GM19395 (cell line): ENCODE data around the gene USP53.
"Not testable (repeated sequence)": the region's sequence is repeated elsewhere in the genome, so short reads cannot be mapped to it uniquely, and the experiment has no call there.

Experiments used
- ATAC-seq: cut with Tn5 transposase; IDR thresholded peaks from one replicate; pipeline ENCODE4 v1.9.1; 2021; ENCODE audit warnings: mild to moderate bottlenecking, moderate library complexity; ENCODE audit not compliant: unreplicated experiment

Gene USP53

DNA sequence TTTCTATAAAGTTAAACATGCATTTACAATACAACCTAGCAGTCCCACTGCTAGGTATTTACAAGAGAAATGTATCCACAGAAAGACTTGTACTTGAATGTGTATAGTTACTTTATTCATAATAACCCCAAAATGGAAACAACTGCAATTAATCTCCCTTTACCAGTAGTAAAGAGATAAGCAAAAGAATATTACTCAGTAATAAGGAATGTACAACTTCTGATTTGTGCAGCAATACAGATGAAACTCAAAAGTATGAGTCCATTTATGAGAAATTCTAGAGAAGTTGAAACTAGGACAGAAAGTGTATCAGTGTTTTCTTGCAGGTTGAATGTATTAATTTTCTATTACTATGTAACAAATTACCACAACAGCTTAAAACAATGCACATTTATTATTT is 15.2 kb downstream of the USP53 start:
- ATAC-seq, result no peak

- no peak for ATAC-seq
Measured at GRCh38 chr4:119228406-119228805, 15.9 kb downstream of the USP53 start.

DNA sequence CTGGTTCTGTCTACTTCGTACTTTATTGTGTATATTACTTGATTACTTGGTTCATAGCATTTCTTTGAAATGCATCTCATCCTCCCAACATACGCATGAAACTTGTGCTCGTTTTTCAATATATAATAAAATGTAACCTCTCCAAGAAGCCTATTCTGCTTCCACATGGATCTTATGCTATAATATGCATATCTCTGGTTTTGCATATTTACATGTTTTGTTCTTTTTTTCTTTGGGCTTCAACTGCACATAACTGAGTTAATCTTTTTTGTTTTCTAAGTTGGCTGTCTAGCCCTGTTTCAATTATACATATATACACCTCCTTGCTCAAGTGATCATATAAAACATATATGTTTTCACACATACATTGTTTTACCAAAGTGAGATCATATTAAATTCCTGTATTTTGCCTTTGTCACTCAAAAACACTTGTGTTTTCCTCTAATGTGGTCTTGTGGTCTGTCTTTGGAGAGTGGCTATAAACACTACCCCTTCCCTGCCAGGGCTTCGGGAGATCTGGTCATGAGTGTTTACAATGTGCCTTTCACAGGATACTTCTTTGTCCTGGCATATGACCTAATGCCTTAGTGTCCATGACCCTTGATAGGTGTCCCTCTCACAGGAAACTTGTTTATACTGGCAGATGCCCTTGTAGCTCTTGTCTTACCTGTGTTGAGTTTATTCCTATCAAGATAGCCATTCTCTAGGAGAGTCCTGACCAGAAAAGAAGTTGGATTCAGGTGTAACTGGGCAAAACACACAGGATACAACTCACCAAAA is 17.6 kb downstream of the USP53 start:
- no peak for ATAC-seq

- no peak for ATAC-seq
Measured at GRCh38 chr4:119231491-119231890, 19.0 kb downstream of the USP53 start.

- ATAC-seq, result no peak
Measured at GRCh38 chr4:119232286-119232685, 19.8 kb downstream of the USP53 start.

DNA sequence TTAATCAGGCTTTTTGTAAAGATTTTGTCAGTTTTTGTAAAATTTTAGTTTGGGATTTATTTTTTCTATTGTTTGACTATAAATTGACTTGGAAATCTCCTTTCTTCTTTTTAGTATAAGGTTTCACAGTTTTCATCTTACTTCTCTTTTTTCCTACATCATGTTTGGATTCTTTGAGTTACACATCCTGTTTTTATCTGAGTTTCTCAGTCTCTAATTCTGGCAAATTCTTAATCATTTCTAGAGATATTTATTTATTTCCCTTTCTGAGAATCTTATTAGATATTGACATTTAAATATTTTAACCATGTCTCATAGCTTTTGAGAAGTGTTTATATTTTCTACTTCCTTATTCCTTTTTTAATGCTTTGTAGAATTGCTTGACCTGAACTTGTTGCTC is 20.7 kb downstream of the USP53 start:
- ATAC-seq, result no peak

GRCh38 chr4:119233750-119234149 is 21.2 kb downstream of the USP53 start:
- ATAC-seq, result no peak

GRCh38 chr4:119237201-119237600 is 24.7 kb downstream of the USP53 start:
- no peak for ATAC-seq

DNA sequence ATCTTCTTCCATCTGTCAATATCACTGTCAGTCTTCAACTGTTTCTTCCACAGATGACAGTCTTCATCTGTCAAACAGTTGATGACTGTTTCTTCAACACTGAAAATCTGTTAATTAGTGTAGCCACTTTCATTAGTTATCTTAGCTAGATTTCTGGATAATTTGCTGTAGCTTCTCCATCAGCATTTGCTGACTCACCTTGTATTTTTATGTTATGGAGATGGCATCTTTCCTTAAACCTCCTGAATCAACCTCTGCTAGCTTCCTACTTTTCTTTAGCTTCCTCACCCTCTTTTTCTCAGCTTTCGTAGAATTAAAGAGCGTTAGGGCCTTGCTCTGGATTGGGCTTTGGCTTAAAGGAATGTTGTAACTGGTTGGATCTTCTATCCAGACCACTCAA is 25.1 kb downstream of the USP53 start:
- ATAC-seq, result no peak

DNA sequence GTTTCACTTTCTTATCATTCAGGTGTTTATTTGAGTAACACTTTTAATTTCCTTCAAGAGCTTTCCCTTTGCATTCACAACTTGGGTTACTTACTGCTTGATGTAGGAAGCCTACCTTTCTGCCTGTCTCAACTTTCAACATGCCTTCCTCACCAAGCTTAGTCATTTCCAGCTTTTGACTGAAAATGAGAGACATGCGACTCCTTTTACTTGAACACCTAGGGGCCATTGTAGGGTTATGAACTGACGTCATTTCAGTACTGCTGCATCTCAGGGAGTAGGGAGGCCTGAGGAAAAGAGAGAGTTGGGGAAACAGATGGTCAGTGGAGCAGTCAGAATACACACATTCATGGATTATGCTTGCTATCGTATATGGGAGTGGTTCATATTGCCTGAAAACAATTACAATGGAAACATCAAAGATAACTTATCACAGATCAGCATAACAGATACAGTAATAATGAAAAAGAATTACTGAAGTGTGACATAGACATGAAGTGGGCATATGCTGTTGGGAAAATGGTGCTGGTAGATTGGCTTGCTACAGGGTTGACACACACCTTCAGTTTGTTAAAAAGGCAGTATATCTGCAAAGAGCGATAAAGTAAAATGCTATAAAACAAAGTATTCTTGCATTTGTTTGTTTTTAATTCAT is 25.7 kb downstream of the USP53 start:
- ATAC-seq, result peak; percentile 99

GRCh38 chr4:119240128-119240527 is 27.6 kb downstream of the USP53 start:
- ATAC-seq, result no peak

- no peak for ATAC-seq
Measured at GRCh38 chr4:119240568-119240967, 28.1 kb downstream of the USP53 start.

DNA sequence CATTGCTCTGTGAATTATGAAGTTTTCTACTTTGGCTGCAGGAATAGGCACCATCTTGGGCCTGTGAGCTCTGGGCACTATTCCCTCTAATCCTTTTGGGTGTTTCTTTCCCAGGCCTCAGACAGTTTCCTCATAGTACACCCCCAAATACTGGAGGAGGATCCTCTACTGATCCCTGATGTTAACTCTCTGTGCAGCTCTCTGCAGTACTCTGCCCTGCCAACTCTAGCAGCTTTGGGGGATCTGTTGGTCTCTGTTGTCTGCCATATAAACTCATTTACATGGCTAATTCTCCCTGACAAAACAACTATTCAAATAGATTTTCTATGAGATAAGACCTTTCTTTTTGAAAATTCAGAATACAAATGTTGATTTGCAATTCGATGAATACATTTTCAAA is 29.9 kb downstream of the USP53 start:
- no peak for ATAC-seq

DNA sequence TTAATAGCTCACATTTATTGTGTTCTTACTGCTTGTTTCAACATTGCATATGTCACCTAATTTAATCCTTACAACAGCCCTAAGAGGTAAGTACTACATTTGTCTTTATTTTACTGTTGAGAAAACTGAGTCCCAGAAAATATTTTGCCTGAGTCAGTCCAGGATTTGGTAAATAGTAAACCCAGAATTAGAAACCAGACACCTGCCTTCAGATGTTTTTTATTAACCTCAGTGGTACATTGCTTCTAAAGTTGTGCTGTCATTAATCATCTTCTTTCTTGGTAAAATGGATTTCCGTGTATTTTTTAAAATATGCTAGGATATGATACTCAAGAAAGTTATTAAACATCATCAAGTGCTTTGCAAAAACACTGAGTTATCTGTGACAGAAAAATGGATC is 31.4 kb downstream of the USP53 start:
- ATAC-seq, result no peak

DNA sequence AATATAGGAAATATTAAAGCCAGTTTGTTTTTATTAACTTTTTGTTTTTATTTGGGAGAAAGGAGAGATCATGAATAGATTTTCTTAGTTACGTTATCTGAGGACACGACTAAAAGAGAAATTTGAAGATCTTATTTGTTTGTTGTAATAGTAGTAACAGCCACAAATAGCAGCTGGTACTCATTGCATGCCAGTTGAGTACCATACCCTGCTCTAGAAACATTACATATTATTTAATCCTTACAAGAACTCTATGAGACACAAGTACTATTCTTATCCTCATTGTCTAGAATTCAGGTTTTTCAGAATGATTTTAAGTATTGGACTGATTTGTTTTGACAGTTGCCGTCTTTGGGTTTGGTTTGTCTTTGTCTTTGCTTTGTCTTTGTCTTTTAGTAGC is 31.8 kb downstream of the USP53 start:
- no peak for ATAC-seq

GRCh38 chr4:119244832-119245231 is 32.3 kb downstream of the USP53 start:
- no peak for ATAC-seq

DNA sequence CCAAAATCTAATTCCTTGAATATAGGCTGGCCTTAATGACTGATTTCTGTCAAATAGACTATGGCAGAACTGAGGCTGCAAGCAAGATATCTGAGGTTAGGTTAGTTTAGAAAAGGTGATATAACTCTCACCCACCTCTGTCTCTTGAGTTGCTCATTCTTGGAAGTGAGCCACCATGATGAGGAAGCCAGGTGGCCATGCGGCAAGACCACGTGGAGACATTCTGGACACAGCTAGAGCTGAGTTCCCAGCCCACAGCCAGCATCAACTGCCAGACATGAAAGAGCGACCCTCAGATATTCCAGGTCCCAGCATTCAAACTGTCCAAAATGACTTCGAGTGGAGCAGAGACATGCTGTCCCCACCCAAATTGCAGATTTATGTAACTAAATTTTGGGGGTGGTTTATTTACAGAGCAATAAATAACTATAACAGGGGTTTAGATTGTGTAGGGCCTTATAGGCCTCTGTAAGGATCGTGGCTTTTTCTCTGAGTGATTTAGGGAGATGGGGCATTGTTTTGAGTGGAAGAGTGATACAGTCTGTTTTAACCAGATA is 33.7 kb downstream of the USP53 start:
- no peak for ATAC-seq

GRCh38 chr4:119251037-119251436 is 38.5 kb downstream of the USP53 start:
- not testable (repeated sequence) for ATAC-seq

DNA sequence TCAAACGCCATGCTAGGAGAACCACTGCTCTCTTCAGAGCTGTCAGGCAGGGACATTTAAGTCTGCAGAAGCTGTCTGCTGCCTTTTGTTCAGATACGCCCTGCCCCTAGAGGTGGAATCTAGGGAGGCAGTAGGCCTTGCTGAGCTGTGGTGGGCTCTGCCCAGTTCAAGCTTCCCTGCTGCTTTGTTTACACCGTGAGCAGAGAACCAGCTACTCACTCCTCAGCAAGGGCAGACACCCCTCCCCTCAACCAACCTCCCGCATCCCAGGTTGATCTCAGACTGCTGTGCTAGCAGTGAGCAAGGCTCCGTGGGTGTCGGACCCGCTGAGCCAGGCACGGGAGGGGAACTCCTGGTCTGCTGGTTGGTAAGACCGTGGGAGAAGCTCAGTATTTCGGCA is 42.7 kb downstream of the USP53 start:
- not testable (repeated sequence) for ATAC-seq

DNA sequence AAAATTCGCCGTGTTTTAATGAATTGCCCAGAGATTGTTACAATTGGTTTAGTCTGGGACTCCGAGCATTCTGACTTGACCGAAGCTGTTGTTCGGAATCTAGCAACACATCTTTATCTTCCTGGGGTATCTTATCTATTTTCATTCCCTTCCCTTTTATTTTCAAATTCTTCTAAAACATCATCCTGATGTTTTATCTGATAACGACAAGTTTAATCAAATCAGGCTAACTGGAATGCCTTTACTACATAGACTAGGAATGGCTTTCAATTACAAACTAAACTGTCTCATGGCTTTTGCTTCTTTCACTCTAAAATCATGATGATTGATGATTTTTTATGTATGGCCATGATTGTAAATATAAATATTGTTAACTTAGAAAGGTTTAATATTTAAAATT is 48.0 kb downstream of the USP53 start:
- ATAC-seq, result no peak

DNA sequence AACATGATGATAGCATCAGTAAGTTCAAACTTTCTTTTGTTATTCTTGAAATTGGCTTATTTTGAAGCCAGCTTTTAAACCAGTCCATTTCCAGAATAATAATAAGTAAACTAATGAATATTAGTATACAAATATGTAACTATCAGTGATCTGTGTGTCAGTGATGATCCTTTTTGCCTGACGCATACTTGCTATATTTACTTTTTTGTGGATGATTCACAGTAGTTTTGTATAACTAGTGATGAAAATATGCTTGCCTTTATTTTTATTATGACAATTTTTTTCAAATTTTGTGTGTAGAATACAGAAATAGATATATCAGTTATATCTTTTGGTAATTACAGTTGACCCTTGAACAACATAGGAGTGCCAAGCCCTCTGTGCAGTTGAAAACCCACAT is 49.5 kb downstream of the USP53 start:
- no peak for ATAC-seq

GRCh38 chr4:119264743-119265142 is 52.2 kb downstream of the USP53 start:
- ATAC-seq, result no peak
